H9 (cell line): ENCODE data around the gene MAN1A1. TPM values are rescaled to one million over a fixed set of nuclear protein-coding genes. Genes with fewer than 3 reads are reported as not detected.

Experiments used
- DNase-seq: peaks from one replicate; pipeline ENCODE4 v3.0.0-alpha.2; 2017
- H2AFZ ChIP-seq: one replicate; pipeline ENCODE4 v1.6.1; 2013; ENCODE audit warnings: mild to moderate bottlenecking, low read length, control low read depth, moderate library complexity
- H2AK5ac ChIP-seq: 2 replicates; pipeline ENCODE4 v1.6.1; 2013; ENCODE audit warnings: low read length, control low read depth, mixed read lengths; ENCODE audit not compliant: insufficient read length
- H2BK120ac ChIP-seq: one replicate; pipeline ENCODE4 v1.6.1; 2013; ENCODE audit warnings: low read depth, mild to moderate bottlenecking, low read length, control low read depth, inconsistent platforms; ENCODE audit not compliant: poor library complexity, severe bottlenecking
- H2BK12ac ChIP-seq: 2 replicates; pipeline ENCODE4 v1.6.1; 2013; ENCODE audit warnings: low read length, control low read depth, mixed read lengths, low read depth; ENCODE audit not compliant: insufficient read length
- H2BK15ac ChIP-seq: 2 replicates; pipeline ENCODE4 v1.6.1; 2013; ENCODE audit warnings: low read depth, low read length, control low read depth
- H2BK20ac ChIP-seq: one replicate; pipeline ENCODE4 v1.6.1; 2013; ENCODE audit warnings: low read depth, mild to moderate bottlenecking, low read length, control low read depth, inconsistent platforms; ENCODE audit not compliant: poor library complexity, severe bottlenecking
- H2BK5ac ChIP-seq: 2 replicates; pipeline ENCODE4 v1.6.1; 2013; ENCODE audit warnings: low read length, control low read depth, mixed read lengths; ENCODE audit not compliant: insufficient read length
- H3K14ac ChIP-seq: 2 replicates; pipeline ENCODE4 v1.6.1; 2013; ENCODE audit warnings: low read length, control low read depth; ENCODE audit not compliant: insufficient read depth
- H3K18ac ChIP-seq: 2 replicates; pipeline ENCODE4 v1.6.1; 2013; ENCODE audit warnings: low read depth, mild to moderate bottlenecking, mixed read lengths, low read length, control low read depth; ENCODE audit not compliant: insufficient read length
- H3K23ac ChIP-seq: 2 replicates; pipeline ENCODE4 v1.6.1; 2013; ENCODE audit warnings: low read length, control low read depth, mixed read lengths, low read depth; ENCODE audit not compliant: insufficient read length
- H3K23me2 ChIP-seq: 2 replicates; pipeline ENCODE4 v1.6.1; 2013; ENCODE audit warnings: low read depth, mild to moderate bottlenecking, mixed read lengths, low read length, control low read depth; ENCODE audit not compliant: insufficient read length, poor library complexity, severe bottlenecking
- H3K27ac ChIP-seq: 2 replicates; pipeline ENCODE4 v1.5.1; 2013; ENCODE audit warnings: low read length, control low read depth, mixed read lengths, low read depth; ENCODE audit not compliant: insufficient read length
- H3K27me3 ChIP-seq: 2 replicates; pipeline ENCODE4 v1.6.1; 2013; ENCODE audit warnings: low read length, control low read depth, inconsistent platforms; ENCODE audit not compliant: insufficient read depth
- H3K4ac ChIP-seq: 2 replicates; pipeline ENCODE4 v1.6.1; 2013; ENCODE audit warnings: low read depth, mild to moderate bottlenecking, control low read depth, inconsistent platforms, low read length, moderate library complexity
- H3K4me1 ChIP-seq: 2 replicates; pipeline ENCODE4 v1.6.1; 2013; ENCODE audit warnings: low read length, control low read depth, inconsistent platforms; ENCODE audit not compliant: insufficient read depth
- H3K4me2 ChIP-seq: 2 replicates; pipeline ENCODE4 v1.6.1; 2013; ENCODE audit warnings: low read length, control low read depth, mixed read lengths; ENCODE audit not compliant: insufficient read length, insufficient read depth
- H3K56ac ChIP-seq: 2 replicates; pipeline ENCODE4 v1.6.1; 2013; ENCODE audit warnings: low read depth, mild to moderate bottlenecking, mixed read lengths, low read length, control low read depth; ENCODE audit not compliant: insufficient read length
- H3K79me1 ChIP-seq: 2 replicates; pipeline ENCODE4 v1.6.1; 2013; ENCODE audit warnings: low read depth, mild to moderate bottlenecking, moderate library complexity, low read length, control low read depth, inconsistent platforms; ENCODE audit not compliant: insufficient read depth, poor library complexity, severe bottlenecking
- H3K79me2 ChIP-seq: 2 replicates; pipeline ENCODE4 v1.6.1; 2013; ENCODE audit warnings: low read length, control low read depth, inconsistent platforms; ENCODE audit not compliant: insufficient read depth
- H3K9ac ChIP-seq: 2 replicates; pipeline ENCODE4 v1.6.1; 2013; ENCODE audit warnings: low read length, control low read depth, mixed read lengths; ENCODE audit not compliant: insufficient read length; ENCODE audit errors: extremely low read depth
- H3K9me3 ChIP-seq: one replicate; pipeline ENCODE4 v1.6.1; 2013; ENCODE audit warnings: low read depth, low read length, inconsistent platforms; ENCODE audit not compliant: control insufficient read depth
- H3T11ph ChIP-seq: one replicate; pipeline ENCODE4 v1.6.1; 2013; ENCODE audit warnings: mild to moderate bottlenecking, low read length, control low read depth, inconsistent platforms
- H4K20me1 ChIP-seq: one replicate; pipeline ENCODE4 v1.6.1; 2013; ENCODE audit not compliant: control insufficient read depth, insufficient read length, insufficient read depth
- H4K5ac ChIP-seq: 2 replicates; pipeline ENCODE4 v1.6.1; 2013; ENCODE audit warnings: low read depth, mild to moderate bottlenecking, mixed read lengths, low read length, control low read depth; ENCODE audit not compliant: insufficient read length
- H4K8ac ChIP-seq: replicated peaks from 2 replicates; pipeline ENCODE4 v1.6.1; 2013; ENCODE audit warnings: low read length, control low read depth, mixed read lengths, low read depth; ENCODE audit not compliant: insufficient read length
- H4K91ac ChIP-seq: 2 replicates; pipeline ENCODE4 v1.6.1; 2013; ENCODE audit warnings: low read depth, mild to moderate bottlenecking, moderate library complexity, mixed read lengths, low read length, control low read depth; ENCODE audit not compliant: insufficient read length
- H3K27ac Mint-ChIP-seq, 3 experiments: 2 replicates in 2 of 3; 3 replicates in 1 of 3; pipeline ENCODE4 v1.8.0; 2020 to 2021; ENCODE audit warnings: mixed read lengths in 3 of 3, mild to moderate bottlenecking in 1 of 3, moderate library complexity in 1 of 3
- H3K27me3 Mint-ChIP-seq: 2 replicates; pipeline ENCODE4 v1.8.0; 2021; ENCODE audit warnings: low read depth, mild to moderate bottlenecking, moderate library complexity, mixed read lengths
- H3K36me3 Mint-ChIP-seq, 3 experiments: 2 replicates in 2 of 3; 3 replicates in 1 of 3; pipeline ENCODE4 v1.8.0; 2020 to 2021; ENCODE audit warnings: low read depth in 3 of 3, mixed read lengths in 3 of 3; ENCODE audit not compliant: insufficient read depth in 1 of 3
- H3K4me1 Mint-ChIP-seq, 2 experiments: 2 replicates each; pipeline ENCODE4 v1.8.0; 2020; ENCODE audit warnings: mixed read lengths in 2 of 2
- H3K4me3 Mint-ChIP-seq, 2 experiments: 2 replicates in 1 of 2; 3 replicates in 1 of 2; pipeline ENCODE4 v1.8.0; 2020 to 2021; ENCODE audit warnings: mild to moderate bottlenecking in 2 of 2, mixed read lengths in 2 of 2, moderate library complexity in 1 of 2
- H3K9me3 Mint-ChIP-seq, 2 experiments: 2 replicates in 1 of 2; 3 replicates in 1 of 2; pipeline ENCODE4 v1.8.0; 2020; ENCODE audit warnings: mild to moderate bottlenecking in 2 of 2, mixed read lengths in 2 of 2, moderate library complexity in 1 of 2
- CTCF ChIP-seq: fragments of 200-600 bp; sonication (generic); conservative IDR thresholded peaks from 3 replicates; pipeline ENCODE4 v1.8.0; 2021; ENCODE audit warnings: antibody characterized with exemption, mild to moderate bottlenecking
- WGBS: extraction: QIAGEN DNeasy Blood & Tissue Kit; methylation state at CpG from one replicate; pipeline ENCODE4 v1.1.7; 2013; ENCODE audit warnings: missing lambda C conversion rate, low lambda C conversion rate, mixed read lengths; ENCODE audit not compliant: insufficient read length; ENCODE audit errors: extremely low coverage; 5-methylcytosine and 5-hydroxymethylcytosine counted together
- total RNA-seq: library from RNA; stranded (reverse); gene quantifications from 2 replicates; pipeline ENCODE4 v1.2.1, GENCODE V29; 2021

MAN1A1 gene
- total RNA-seq, 1 experiment from 2014 or later = 1.6 TPM

GRCh38 chr6:119290306-119290705 lies 59.3 kb downstream of the MAN1A1 start:
- H3T11ph ChIP-seq = no peak overlapping the region
- no peak overlapping the region for H2AFZ ChIP-seq
- H3K79me2 ChIP-seq = no peaks in the 10 kb centered on the region
- no peak overlapping the region for H2BK5ac ChIP-seq
- WGBS = no CpG with 5 or more reads among the region's 2 CpGs
- H3K56ac ChIP-seq = no peak overlapping the region
- Mint-ChIP-seq H3K36me3 (no peaks in the 10 kb centered on the region), H3K4me1 (peaks cover under 1 to 3% of the 10 kb centered on the region in 2 experiments; a peak in 2 of 4 replicates), H3K9me3 (no peaks in the 10 kb centered on the region), H3K27me3 (no peaks in the 10 kb centered on the region), H3K4me3 (no peak overlapping the region), H3K27ac (no peak overlapping the region)
- H2BK15ac ChIP-seq = no peak overlapping the region
- no peak overlapping the region for H3K4me2 ChIP-seq
- H3K9me3 ChIP-seq = no peaks in the 10 kb centered on the region
- H3K27me3 ChIP-seq = no peaks in the 10 kb centered on the region
- no peak overlapping the region for H2BK20ac ChIP-seq
- no peak overlapping the region for H3K27ac ChIP-seq
- no peak overlapping the region for H4K5ac ChIP-seq
- H4K91ac ChIP-seq = no peak overlapping the region
- no peak overlapping the region for H3K18ac ChIP-seq
- H4K20me1 ChIP-seq = no peaks in the 10 kb centered on the region
- no peak overlapping the region for H2BK120ac ChIP-seq
- H2BK12ac ChIP-seq = no peak overlapping the region
- no peak for TF ChIP-seq CTCF
- H3K23me2 ChIP-seq = no peaks in the 10 kb centered on the region
- no peaks in the 10 kb centered on the region for H3K4me1 ChIP-seq
- no peaks in the 10 kb centered on the region for H3K79me1 ChIP-seq
- H3K4ac ChIP-seq = no peak overlapping the region
- no peak overlapping the region for H3K23ac ChIP-seq
- no peak for DNase-seq
- no peak overlapping the region for H3K9ac ChIP-seq
- no peak overlapping the region for H2AK5ac ChIP-seq
- H3K14ac ChIP-seq = no peak overlapping the region
- H4K8ac ChIP-seq = no peak overlapping the region
